Measurements from ENCODE around the gene FLNB. TPM values are rescaled to one million over a fixed set of nuclear protein-coding genes. Genes with fewer than 3 reads are reported as not detected.
A peak's percentile ranks its signal among the peaks of the same experiment; 100 is the strongest.

Gene FLNB
- total RNA-seq, 1 donor from 2014 or later: 521 TPM

DNA sequence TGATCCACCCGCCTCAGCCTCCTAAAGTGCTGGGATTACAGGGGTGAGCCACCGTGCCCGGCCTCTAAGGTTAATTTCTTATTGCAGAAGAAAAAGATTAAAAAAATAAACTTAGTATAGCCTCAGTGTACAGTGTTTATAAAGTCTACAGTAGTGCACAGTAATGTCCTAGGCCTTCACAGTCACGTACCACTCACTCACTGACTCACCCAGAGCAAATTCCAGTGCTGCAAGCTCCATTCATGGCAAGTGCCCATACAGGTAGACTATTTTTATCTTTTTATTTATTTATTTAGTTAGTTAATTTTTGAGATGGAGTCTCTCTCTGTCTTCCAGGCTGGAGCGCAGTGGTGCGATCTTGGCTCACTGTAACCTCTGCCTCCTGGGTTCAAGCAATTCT lies 3.2 kb upstream of the FLNB start:
- H3K27ac ChIP-seq (ENCODE audit: low read depth, low read length): no peak overlapping the region
- no peaks in the 10 kb centered on the region for H3K9me3 ChIP-seq (ENCODE audit: insufficient read depth, low read depth, low read length)
- H3K4me1 ChIP-seq (ENCODE audit: insufficient read depth, low read length): peaks cover 4% of the 10 kb centered on the region
- H3K4me3 ChIP-seq (ENCODE audit: insufficient read depth, low read depth, low read length): no peak overlapping the region
- Mint-ChIP-seq H3K27me3 (ENCODE audit: low read depth, unreplicated experiment) (no peaks in the 10 kb centered on the region), H3K9me3 (ENCODE audit: unreplicated experiment) (no peaks in the 10 kb centered on the region), H3K4me3 (ENCODE audit: unreplicated experiment) (no peak overlapping the region), H3K36me3 (ENCODE audit: low read depth, unreplicated experiment) (peaks cover 6% of the 10 kb centered on the region), H3K27ac (ENCODE audit: unreplicated experiment) (no peak overlapping the region), H3K4me1 (ENCODE audit: low read depth, unreplicated experiment) (peaks cover 6% of the 10 kb centered on the region)
- no peaks in the 10 kb centered on the region for H3K36me3 ChIP-seq (ENCODE audit: insufficient read depth, low read length)
- no peak for TF ChIP-seq EZH2 (IDR thresholded peaks at IDR 0.05; ENCODE audit: insufficient read depth, low read length)
- TF ChIP-seq, protein P1, sequence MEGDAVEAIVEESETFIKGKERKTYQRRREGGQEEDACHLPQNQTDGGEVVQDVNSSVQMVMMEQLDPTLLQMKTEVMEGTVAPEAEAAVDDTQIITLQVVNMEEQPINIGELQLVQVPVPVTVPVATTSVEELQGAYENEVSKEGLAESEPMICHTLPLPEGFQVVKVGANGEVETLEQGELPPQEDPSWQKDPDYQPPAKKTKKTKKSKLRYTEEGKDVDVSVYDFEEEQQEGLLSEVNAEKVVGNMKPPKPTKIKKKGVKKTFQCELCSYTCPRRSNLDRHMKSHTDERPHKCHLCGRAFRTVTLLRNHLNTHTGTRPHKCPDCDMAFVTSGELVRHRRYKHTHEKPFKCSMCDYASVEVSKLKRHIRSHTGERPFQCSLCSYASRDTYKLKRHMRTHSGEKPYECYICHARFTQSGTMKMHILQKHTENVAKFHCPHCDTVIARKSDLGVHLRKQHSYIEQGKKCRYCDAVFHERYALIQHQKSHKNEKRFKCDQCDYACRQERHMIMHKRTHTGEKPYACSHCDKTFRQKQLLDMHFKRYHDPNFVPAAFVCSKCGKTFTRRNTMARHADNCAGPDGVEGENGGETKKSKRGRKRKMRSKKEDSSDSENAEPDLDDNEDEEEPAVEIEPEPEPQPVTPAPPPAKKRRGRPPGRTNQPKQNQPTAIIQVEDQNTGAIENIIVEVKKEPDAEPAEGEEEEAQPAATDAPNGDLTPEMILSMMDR (IDR thresholded peaks at IDR 0.05; ENCODE audit: insufficient read depth, low read depth, low read length): no peak
- no peaks in the 10 kb centered on the region for H3K27me3 ChIP-seq (ENCODE audit: insufficient read depth, low read length)
- H3K79me2 ChIP-seq (ENCODE audit: insufficient read depth, low read length): peaks cover 17% of the 10 kb centered on the region
- peak; percentile 78 for DNase-seq (ENCODE audit: low read depth)
- no peak overlapping the region for H3K4me2 ChIP-seq (ENCODE audit: low read length)
- FAIRE-seq: no peak
- no peak overlapping the region for H3K9ac ChIP-seq (ENCODE audit: low read length)
- peaks cover 17% of the 10 kb centered on the region for H4K20me1 ChIP-seq (ENCODE audit: insufficient read depth, low read length)
- H2AFZ ChIP-seq (ENCODE audit: low read depth, low read length): no peak overlapping the region

DNA sequence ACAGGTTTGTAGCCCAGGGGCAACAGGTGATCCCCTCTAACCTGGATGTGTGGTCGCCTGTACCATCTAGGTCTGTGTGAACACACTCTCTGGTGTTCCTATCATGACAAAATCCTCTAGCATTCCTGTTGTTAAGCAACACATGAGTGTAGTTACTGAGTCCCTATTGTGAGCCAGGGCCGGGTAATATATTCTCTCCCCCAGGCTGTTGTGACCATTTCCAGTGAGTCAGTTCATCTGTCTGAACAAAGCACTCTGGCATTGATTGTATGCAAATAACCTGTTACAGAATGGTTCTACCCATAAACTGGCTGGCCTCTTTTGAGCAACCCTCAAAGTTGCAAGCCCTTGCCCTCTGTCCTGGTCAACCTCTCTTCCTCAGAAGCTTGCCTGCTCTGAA lies 2.6 kb upstream of the FLNB start:
- peak overlapping the region; percentile 86 for H3K27ac Mint-ChIP-seq (ENCODE audit: unreplicated experiment)
- H3K27me3 Mint-ChIP-seq (ENCODE audit: low read depth, unreplicated experiment): no peaks in the 10 kb centered on the region
- Histone ChIP-seq H3K36me3 (ENCODE audit: insufficient read depth, low read length) (no peaks in the 10 kb centered on the region), H4K20me1 (ENCODE audit: insufficient read depth, low read length) (peaks cover 24% of the 10 kb centered on the region), H3K79me2 (ENCODE audit: insufficient read depth, low read length) (peaks cover 24% of the 10 kb centered on the region), H3K4me1 (ENCODE audit: insufficient read depth, low read length) (peaks cover 10% of the 10 kb centered on the region), H3K9ac (ENCODE audit: low read length) (no peak overlapping the region), H3K4me3 (ENCODE audit: insufficient read depth, low read depth, low read length) (no peak overlapping the region), H3K27ac (ENCODE audit: low read depth, low read length) (no peak overlapping the region), H3K9me3 (ENCODE audit: insufficient read depth, low read depth, low read length) (no peaks in the 10 kb centered on the region), H3K27me3 (ENCODE audit: insufficient read depth, low read length) (no peaks in the 10 kb centered on the region), H2AFZ (ENCODE audit: low read depth, low read length) (no peak overlapping the region), H3K4me2 (ENCODE audit: low read length) (no peak overlapping the region)
- no peak for TF ChIP-seq EZH2 (IDR thresholded peaks at IDR 0.05; ENCODE audit: insufficient read depth, low read length)
- TF ChIP-seq, protein P1 (IDR thresholded peaks at IDR 0.05; ENCODE audit: insufficient read depth, low read depth, low read length): no peak
- DNase-seq (ENCODE audit: low read depth): peak; percentile 69
- H3K9me3 Mint-ChIP-seq (ENCODE audit: unreplicated experiment): no peaks in the 10 kb centered on the region
- peaks cover 6% of the 10 kb centered on the region for H3K36me3 Mint-ChIP-seq (ENCODE audit: low read depth, unreplicated experiment)
- no peak for FAIRE-seq
- peaks cover 5% of the 10 kb centered on the region for H3K4me1 Mint-ChIP-seq (ENCODE audit: low read depth, unreplicated experiment)
- no peak overlapping the region for H3K4me3 Mint-ChIP-seq (ENCODE audit: unreplicated experiment)

DNA sequence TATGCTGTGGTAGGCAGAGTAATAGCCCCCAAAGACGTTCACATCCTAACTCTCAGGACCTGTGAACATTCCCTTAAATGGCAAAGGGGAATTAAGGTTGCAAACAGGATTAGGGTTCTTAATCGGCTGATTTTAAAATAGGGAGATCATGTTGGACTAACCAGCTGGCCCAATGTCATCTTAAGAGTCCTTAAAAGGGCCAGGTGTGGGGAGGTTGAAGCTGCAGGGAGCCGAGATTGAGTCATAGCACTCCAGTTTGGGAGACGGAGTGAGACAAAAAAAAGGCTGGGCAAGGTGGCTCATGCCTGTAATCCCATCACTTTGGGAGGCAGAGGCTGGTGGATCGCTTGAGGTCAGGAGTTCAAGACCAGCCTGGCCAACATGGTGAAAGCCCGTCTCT lies 1.6 kb upstream of the FLNB start:
- TF ChIP-seq EZH2 (IDR thresholded peaks at IDR 0.05; ENCODE audit: insufficient read depth, low read length): no peak
- TF ChIP-seq, protein P1 (IDR thresholded peaks at IDR 0.05; ENCODE audit: insufficient read depth, low read depth, low read length): no peak
- Histone ChIP-seq H3K4me2 (ENCODE audit: low read length) (no peak overlapping the region), H3K9me3 (ENCODE audit: insufficient read depth, low read depth, low read length) (no peaks in the 10 kb centered on the region), H2AFZ (ENCODE audit: low read depth, low read length) (no peak overlapping the region), H4K20me1 (ENCODE audit: insufficient read depth, low read length) (peaks cover 34% of the 10 kb centered on the region), H3K27me3 (ENCODE audit: insufficient read depth, low read length) (no peaks in the 10 kb centered on the region), H3K4me1 (ENCODE audit: insufficient read depth, low read length) (peaks cover 9% of the 10 kb centered on the region), H3K4me3 (ENCODE audit: insufficient read depth, low read depth, low read length) (no peak overlapping the region), H3K36me3 (ENCODE audit: insufficient read depth, low read length) (no peaks in the 10 kb centered on the region), H3K79me2 (ENCODE audit: insufficient read depth, low read length) (peaks cover 34% of the 10 kb centered on the region), H3K27ac (ENCODE audit: low read depth, low read length) (no peak overlapping the region), H3K9ac (ENCODE audit: low read length) (no peak overlapping the region)
- H3K9me3 Mint-ChIP-seq (ENCODE audit: unreplicated experiment): no peaks in the 10 kb centered on the region
- no peak overlapping the region for H3K4me3 Mint-ChIP-seq (ENCODE audit: unreplicated experiment)
- H3K4me1 Mint-ChIP-seq (ENCODE audit: low read depth, unreplicated experiment): peaks cover 7% of the 10 kb centered on the region
- no peak for FAIRE-seq
- no peaks in the 10 kb centered on the region for H3K27me3 Mint-ChIP-seq (ENCODE audit: low read depth, unreplicated experiment)
- DNase-seq (ENCODE audit: low read depth): no peak
- no peak overlapping the region for H3K27ac Mint-ChIP-seq (ENCODE audit: unreplicated experiment)
- H3K36me3 Mint-ChIP-seq (ENCODE audit: low read depth, unreplicated experiment): peaks cover 6% of the 10 kb centered on the region
